GM21825 (cell line): Measurements from ENCODE around the gene FAM78A.
"Not testable (repeated sequence)": the region's sequence is repeated elsewhere in the genome, so short reads cannot be mapped to it uniquely, and the experiment has no call there.

Experiments used
- ATAC-seq: cut with Tn5 transposase; IDR thresholded peaks from one replicate; pipeline ENCODE4 v1.9.1; 2021; ENCODE audit warnings: mild to moderate bottlenecking, moderate library complexity; ENCODE audit not compliant: unreplicated experiment

FAM78A gene

GRCh38 chr9:131216806-131217205 lies 59.5 kb downstream of the FAM78A start:
- ATAC-seq: no peak

- no peak for ATAC-seq
These were observed 61.4 kb downstream of the FAM78A start for GRCh38 chr9:131214876-131215275.

- ATAC-seq: no peak
These were observed 61.9 kb downstream of the FAM78A start for GRCh38 chr9:131214286-131214856.

GRCh38 chr9:131211920-131212319 lies 64.4 kb downstream of the FAM78A start:
- ATAC-seq: not testable (repeated sequence)
